ENCODE data around the gene TRIM48.
"Not testable (repeated sequence)": the region's sequence is repeated elsewhere in the genome, so short reads cannot be mapped to it uniquely, and the experiment has no call there.

The TRIM48 gene, protein sequence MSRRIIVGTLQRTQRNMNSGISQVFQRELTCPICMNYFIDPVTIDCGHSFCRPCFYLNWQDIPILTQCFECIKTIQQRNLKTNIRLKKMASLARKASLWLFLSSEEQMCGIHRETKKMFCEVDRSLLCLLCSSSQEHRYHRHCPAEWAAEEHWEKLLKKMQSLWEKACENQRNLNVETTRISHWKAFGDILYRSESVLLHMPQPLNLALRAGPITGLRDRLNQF

DNA sequence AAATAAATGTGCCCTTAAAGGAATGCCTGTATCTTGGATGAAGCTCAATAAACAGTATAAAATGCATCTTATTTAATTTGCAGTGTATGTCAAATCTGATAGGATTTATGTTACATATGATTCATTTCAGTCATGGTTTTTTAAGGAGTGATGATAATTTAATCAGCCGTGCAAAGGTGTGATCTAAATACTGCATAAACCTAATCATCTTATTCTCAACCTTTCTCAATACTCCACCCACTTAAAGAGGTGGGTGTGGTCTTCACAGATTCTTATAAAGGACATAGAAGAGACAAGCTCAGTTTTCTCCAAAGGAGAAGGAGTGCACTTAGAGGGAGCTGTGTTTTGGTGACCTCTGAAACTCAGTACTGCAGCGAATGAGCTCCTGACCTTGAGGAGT lies at the start of gene TRIM48:
TSS of gene TRIM48 (plus strand) at position 301 of the 400 bp plus-strand sequence. CDS start 113 bp downstream, outside the sequence.
- not testable (repeated sequence) for DNase-seq

DNA sequence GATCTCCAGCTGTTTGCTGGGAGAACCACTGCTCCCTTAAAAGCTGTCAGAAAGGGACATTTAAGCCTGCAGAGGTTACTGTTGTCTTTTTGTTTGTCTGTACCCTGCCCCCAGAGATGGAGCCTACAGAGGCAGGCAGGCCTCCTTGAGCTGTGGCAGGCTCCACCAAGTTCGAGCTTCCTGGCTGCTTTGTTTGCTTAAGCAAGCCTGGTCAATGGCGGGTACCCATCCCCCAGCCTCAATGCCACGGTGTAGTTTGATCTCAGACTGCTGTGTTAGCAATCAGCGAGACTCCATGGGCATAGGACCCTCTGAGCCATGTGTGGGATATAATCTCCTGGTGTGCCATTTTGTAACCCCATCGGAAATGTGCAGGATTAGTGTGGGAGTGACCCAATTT lies 23.6 kb upstream of the TRIM48 start:
- not testable (repeated sequence) for DNase-seq

DNA sequence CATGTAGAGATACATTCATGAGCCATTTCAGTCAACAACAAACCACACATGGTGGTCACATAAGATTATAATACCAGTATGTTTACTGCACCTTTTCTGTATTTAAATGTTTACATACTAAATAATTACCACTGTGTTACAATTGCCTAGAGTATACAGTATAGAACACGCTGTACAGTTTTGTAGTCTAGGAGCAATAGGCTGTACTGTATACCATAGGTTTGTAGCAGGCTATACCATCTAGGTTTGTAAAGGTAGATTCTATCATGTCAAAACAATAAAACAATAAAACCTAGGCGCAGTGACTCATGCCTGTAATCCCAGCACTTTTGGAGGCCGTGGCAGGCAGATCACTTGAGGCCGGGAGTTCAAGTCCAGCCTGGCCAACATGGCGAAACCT lies 1.1 kb downstream of the TRIM48 start:
- no peak for DNase-seq

Measured in CD4-positive, alpha-beta T cell treated with Interleukin-21 for 1 hour (primary cell).